Activated naive CD8-positive, alpha-beta T cell treated with anti-CD3 and anti-CD28 coated beads, Interleukin-2, amount 50 U/mL, for 16 hours (primary cell): ENCODE results near the gene NSL1.
"Not testable (repeated sequence)": the region's sequence is repeated elsewhere in the genome, so short reads cannot be mapped to it uniquely, and the experiment has no call there.

Source experiments
- DNase-seq: peaks from one replicate; pipeline ENCODE4 v3.0.0-alpha.2; 2020; ENCODE audit warnings: low read depth, low spot score

Gene NSL1

GRCh38 chr1:212711974-212712373 is 79.6 kb downstream of the NSL1 start:
- not testable (repeated sequence) for DNase-seq

- no peak for DNase-seq
These were observed 81.0 kb downstream of the NSL1 start for GRCh38 chr1:212710566-212710965.

GRCh38 chr1:212703991-212704564 is 87.5 kb downstream of the NSL1 start:
- no peak for DNase-seq

- DNase-seq = no peak
These were observed 88.9 kb downstream of the NSL1 start for GRCh38 chr1:212702672-212703071.

- DNase-seq = no peak
These were observed 89.7 kb downstream of the NSL1 start for GRCh38 chr1:212701910-212702309.

GRCh38 chr1:212700892-212701819 is 90.4 kb downstream of the NSL1 start:
- no peak for DNase-seq

DNA sequence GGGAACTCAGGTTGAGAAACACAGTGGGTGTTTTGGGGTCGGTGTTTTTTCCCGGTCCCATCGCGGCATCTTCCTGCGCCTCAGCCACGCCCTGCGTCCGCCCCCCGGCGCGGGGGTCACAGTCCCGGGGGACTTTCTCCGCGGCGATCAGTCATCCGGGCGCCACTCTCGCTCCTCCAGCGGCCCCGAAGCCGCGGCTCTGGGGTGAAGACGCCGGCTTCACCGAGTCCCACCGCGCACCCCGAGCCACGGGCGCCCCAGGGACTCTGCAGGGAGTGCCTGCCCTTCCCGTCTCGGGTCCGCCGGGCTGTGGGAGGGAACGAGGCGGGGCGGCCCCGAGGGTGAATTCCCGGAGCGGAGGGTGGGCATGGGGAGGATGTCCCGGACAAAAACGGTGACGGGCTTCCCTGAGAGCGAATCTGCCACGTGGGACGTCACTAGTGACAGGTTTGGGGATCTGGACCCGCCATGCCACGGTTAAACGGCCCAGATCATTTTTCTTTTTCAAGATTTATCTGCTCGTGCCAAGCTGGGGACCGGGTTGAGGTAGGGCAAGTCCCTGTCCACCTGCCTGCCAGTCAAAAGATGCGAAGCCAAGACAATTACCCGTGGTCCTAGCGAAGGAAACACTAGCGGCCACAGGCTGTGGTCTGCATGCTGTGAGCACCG is 91.2 kb downstream of the NSL1 start:
- DNase-seq = peak; percentile 65

DNA sequence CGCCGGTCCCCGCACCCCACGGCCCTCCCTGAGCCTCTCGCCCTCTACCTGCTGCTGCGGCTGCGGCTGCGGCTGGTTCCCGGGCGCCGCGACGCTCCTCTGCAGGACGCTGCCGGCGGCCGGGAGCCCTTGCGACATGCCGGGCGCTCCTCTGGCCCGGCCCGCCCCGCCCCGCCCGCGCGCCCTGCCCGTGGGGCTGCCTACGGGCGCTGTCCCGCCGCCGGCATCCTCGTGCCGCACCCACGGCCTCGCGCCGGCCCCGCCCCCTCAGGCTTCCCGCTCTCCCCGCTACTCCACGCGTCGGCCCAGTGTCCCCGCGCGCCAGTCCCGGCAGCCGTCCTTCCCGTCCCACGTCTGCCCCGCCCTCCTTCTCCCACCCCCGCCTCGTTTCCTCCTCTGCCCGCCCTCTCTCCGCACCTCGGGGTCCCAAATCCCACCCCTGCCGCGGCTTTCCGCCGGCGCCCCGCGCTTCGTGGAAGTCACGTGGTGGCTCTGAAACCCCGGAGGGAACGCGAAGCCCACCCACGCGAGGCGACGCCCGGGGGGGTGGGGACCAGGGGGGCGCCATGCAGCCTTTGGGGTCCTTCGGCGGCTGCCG is 91.9 kb downstream of the NSL1 start, which contains the start of gene BATF3:
Gene BATF3, minus strand, starts transcription at position 216 of the 598 bp plus-strand sequence. Its CDS starts 78 bp downstream, at position 138.
- DNase-seq = no peak

DNA sequence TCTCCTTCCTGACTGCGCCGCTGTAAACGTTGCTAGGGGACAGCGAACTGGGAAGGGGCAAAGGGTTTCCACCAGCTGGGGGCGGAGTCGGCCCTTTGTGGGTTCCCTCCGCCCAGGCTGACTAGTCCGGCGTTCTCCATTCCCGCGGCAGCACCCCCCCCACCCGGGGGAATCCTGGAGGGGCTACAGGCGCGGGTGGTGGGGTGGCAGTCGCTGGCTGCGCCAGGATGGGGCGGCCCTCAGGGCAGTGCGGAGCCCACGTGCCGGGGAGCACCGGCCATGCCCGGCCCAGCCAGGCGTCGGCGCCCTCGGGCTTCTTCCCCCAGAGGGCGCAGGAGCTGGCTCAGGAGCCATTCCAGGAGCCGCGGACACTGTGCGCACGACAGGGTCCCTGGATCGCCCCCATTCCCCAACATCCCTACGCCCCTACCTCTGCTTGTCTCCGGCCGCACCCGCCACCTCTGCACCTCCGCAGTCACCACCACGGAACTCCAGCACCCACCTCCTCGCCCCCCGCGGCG is 92.4 kb downstream of the NSL1 start:
- DNase-seq = peak; percentile 22

- DNase-seq = no peak
These were observed 93.0 kb downstream of the NSL1 start for GRCh38 chr1:212698467-212699103.

- DNase-seq = no peak
These were observed 94.8 kb downstream of the NSL1 start for GRCh38 chr1:212696721-212697331.

DNA sequence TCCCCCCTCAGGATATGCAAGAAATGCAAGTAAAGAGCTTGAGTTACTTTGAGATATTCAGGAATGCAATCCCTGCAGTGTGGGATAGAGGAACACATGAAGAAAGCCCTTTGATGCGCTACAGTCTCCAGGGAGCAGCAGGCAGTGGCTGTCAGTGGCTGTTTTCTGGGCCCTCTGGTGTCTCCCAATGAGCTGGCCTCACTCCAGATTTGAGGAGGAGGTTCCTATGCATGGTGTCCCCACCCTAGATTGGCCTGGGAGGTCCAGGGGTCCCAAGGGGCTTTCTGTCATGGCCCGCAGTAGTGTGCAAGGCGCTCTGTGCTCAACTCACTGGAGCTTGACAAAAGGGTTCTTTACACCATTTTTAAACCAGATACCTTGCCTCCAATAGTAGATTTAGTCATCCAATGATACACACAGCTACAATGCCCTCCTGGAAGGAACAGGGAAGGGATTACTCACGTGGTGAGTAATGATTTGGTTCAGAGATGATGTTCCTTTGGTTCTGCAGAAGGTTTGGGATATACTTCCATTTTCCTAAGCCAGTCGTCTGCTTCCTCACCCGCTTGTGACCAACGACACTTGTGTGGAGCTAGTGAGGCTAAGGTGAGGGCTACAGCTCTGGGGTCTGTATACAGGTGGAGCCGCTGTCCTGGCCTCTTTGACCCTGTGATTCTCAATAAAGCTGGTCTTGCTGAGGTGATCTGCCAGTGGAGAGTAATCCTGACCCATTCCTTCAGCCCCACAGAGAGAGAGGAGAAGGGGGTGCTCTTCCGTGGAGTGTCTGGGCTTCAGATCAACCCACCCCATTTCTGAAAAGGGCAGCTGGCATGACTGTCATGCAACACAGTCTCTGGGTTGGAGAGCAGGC is 98.6 kb downstream of the NSL1 start:
- DNase-seq = no peak

- no peak for DNase-seq
These were observed 100.0 kb downstream of the NSL1 start for GRCh38 chr1:212691561-212692071.

DNA sequence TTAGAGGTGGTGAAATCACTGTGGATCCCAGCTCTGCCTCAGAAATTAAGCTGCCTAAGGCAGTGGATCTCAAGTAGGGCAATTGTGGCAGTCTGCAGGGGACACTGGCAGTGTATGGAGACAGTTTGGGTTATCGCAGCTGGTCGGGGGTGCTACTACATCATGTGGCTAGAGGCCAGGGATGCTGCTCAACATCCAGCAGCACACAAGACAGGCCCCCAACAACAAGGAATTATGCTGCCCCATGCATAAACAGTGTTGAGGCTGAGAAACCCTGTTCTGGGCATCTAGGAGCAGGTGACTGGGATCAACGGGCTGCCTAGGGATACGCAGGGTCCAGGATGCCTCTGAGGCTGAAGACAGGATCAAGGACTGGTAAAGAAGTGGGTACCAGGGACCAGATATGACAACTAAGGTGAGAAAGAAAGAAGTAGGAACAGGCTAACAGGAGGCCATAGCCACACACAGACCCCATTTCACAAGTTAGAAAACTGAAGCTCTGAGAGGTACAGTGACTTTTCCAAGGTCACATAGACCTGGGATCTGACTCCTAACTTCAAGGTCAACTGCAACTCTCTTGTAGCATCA is 100.7 kb downstream of the NSL1 start:
- no peak for DNase-seq

- DNase-seq = no peak
These were observed 101.6 kb downstream of the NSL1 start for GRCh38 chr1:212689758-212690529.

- DNase-seq = no peak
These were observed 102.3 kb downstream of the NSL1 start for GRCh38 chr1:212689196-212689725.

- no peak for DNase-seq
These were observed 103.1 kb downstream of the NSL1 start for GRCh38 chr1:212688341-212689047.

GRCh38 chr1:212687811-212688210 is 103.8 kb downstream of the NSL1 start:
- no peak for DNase-seq
